ENCODE results near the gene CLDN10. TPM values are rescaled to one million over a fixed set of nuclear protein-coding genes. Genes with fewer than 3 reads are reported as not detected.

Gene CLDN10
- total and polyA plus RNA-seq, 2 of the 8 experiments (the other 6 are each of a cell fraction or from before 2014, with no cell fraction given) = 41.2 to 43.6 TPM

GRCh38 chr13:95627590-95627989, 75.1 kb downstream of the CLDN10 start:
- Histone ChIP-seq H3K4me3 (ENCODE audit: extremely low read depth in 1 of 4, insufficient read depth in 2 of 4, low read depth in 3 of 4, low read length in 4 of 4) (no peak overlapping the region), H3K9ac (replicated peaks in 1 of 4; ENCODE audit: extremely low read depth in 1 of 4, low read depth in 3 of 4, low read length in 3 of 4) (no peak overlapping the region), H3K23me2 (ENCODE audit: low read depth, low read length) (no peaks in the 10 kb centered on the region), H3K4me2 (ENCODE audit: insufficient read depth in 1 of 2, low read depth in 2 of 2, low read length in 2 of 2) (no peak overlapping the region), H3K56ac (replicated peaks; ENCODE audit: insufficient read length, low read depth, low read length) (no peak overlapping the region), H3K14ac (ENCODE audit: insufficient read length) (no peak overlapping the region), H4K8ac (ENCODE audit: extremely low read depth, insufficient read depth, low read length) (no peak overlapping the region), H3K79me2 (ENCODE audit: control insufficient read depth in 1 of 2, insufficient read depth in 2 of 2, low read length in 2 of 2) (no peaks in the 10 kb centered on the region), H4K91ac (replicated peaks; ENCODE audit: insufficient read length, low read length) (no peak overlapping the region), H2AFZ (ENCODE audit: low read length) (no peak overlapping the region), H2BK12ac (ENCODE audit: low read depth, low read length) (no peak overlapping the region), H3K23ac (ENCODE audit: insufficient read length) (no peak overlapping the region), H2BK5ac (ENCODE audit: low read depth, low read length) (no peak overlapping the region), H2AK5ac (ENCODE audit: low read depth, low read length) (no peak overlapping the region), H3K18ac (ENCODE audit: extremely low read depth, low read length) (no peak overlapping the region), H3K27me3 (replicated peaks in 1 of 4; ENCODE audit: control insufficient read depth in 3 of 4, extremely low read depth in 1 of 4, insufficient read depth in 3 of 4, low read length in 3 of 4) (no peaks in the 10 kb centered on the region), H2BK15ac (ENCODE audit: low read length) (no peak overlapping the region), H3K9me3 (ENCODE audit: insufficient read depth in 2 of 2, low read depth in 1 of 2, low read length in 1 of 2) (no peaks in the 10 kb centered on the region), H3K36me3 (ENCODE audit: control insufficient read depth in 2 of 4, insufficient read depth in 4 of 4, low read length in 3 of 4) (peaks cover 3 to 47% (median 21%) of the 10 kb centered on the region in 4 experiments), H3K79me1 (ENCODE audit: low read depth, low read length) (no peaks in the 10 kb centered on the region), H3K27ac (ENCODE audit: low read depth, low read length) (no peak overlapping the region), H2BK20ac (ENCODE audit: low read length) (no peak overlapping the region), H4K5ac (ENCODE audit: insufficient read length, low read depth, low read length) (no peak overlapping the region), H3K4ac (replicated peaks; ENCODE audit: insufficient read length, low read depth, low read length) (no peak overlapping the region), H3K4me1 (replicated peaks in 1 of 4; ENCODE audit: control insufficient read depth in 3 of 4, insufficient read depth in 4 of 4, low read length in 3 of 4) (no peaks in the 10 kb centered on the region; a peak in 1 of 7 replicates), H4K20me1 (replicated peaks in 1 of 2; ENCODE audit: control insufficient read depth in 1 of 2, insufficient read depth in 2 of 2, low read length in 2 of 2) (no peaks in the 10 kb centered on the region), H2BK120ac (replicated peaks; ENCODE audit: low read depth, low read length) (no peak overlapping the region)
- POLR2A ChIA-PET (ENCODE audit: partially characterized antibody) = interaction anchor here (0.7 kb wide), 1 partner anchor 17 kb away, joined by 3 read pairs; the partner anchor contains the start of gene DZIP1
- CTCF ChIA-PET (ENCODE audit: partially characterized antibody) = interaction anchor here (0.7 to 9.3 kb wide), 3 partner anchors 10 to 208 kb away, joined by 4 to 142 read pairs (median 4); no protein-coding TSS in a partner anchor
- DNase-seq (ENCODE audit: low read depth in 1 of 2, low spot score in 2 of 2) = no peak
- FAIRE-seq = no peak
- WGBS, 2 experiments (ENCODE audit: extremely low coverage in 1 of 2, insufficient coverage in 1 of 2, insufficient read length in 1 of 2, insufficient replicate concordance in 2 of 2, low coverage in 1 of 2, low lambda C conversion rate in 2 of 2, missing lambda C conversion rate in 1 of 2) = 94% methylated on average over 1 of the region's 1 CpG; no CpG with 5 or more reads in 1 of the 2 experiments
- TF ChIP-seq RNF2 (IDR thresholded peaks at IDR 0.05; ENCODE audit: borderline replicate concordance, low read depth, low read length, missing control alignments, poor library complexity, severe bottlenecking) (no peak), SIRT6 (IDR thresholded peaks at IDR 0.05; ENCODE audit: low read length) (no peak), SIN3A (conservative IDR thresholded peaks at IDR 0.05 in 1 of 2, IDR thresholded peaks at IDR 0.05 in 1 of 2; ENCODE audit: low read depth in 1 of 2, low read length in 2 of 2) (no peak), JUND (IDR thresholded peaks at IDR 0.05; ENCODE audit: low read length) (no peak), USF2 (IDR thresholded peaks at IDR 0.05; ENCODE audit: low read length) (no peak), BCL11A (IDR thresholded peaks at IDR 0.05; ENCODE audit: low read depth in 2 of 2, low read length in 2 of 2) (no peak), ATF3 (IDR thresholded peaks at IDR 0.05; ENCODE audit: insufficient read depth, low read depth, low read length) (no peak), MAX (IDR thresholded peaks at IDR 0.05) (no peak), SUZ12 (IDR thresholded peaks at IDR 0.05; ENCODE audit: low read length) (no peak), SP4 (IDR thresholded peaks at IDR 0.05; ENCODE audit: low read length) (no peak), CHD2 (IDR thresholded peaks at IDR 0.05; ENCODE audit: low read length) (no peak), BRCA1 (IDR thresholded peaks at IDR 0.05; ENCODE audit: low read depth, low read length) (no peak)
